Body of pancreas (tissue), 4 donors: ENCODE results near the gene ABLIM1. TPM values are rescaled to one million over a fixed set of nuclear protein-coding genes. Genes with fewer than 3 reads are reported as not detected.

Source experiments
- ATAC-seq: fragments of 150-250 bp; one replicate; pipeline ENCODE4 v1.9.1; 2016
- DNase-seq, 4 donors: peaks; one replicate each; pipeline ENCODE4 v3.0.0-alpha.2; 2019
- H3K27ac ChIP-seq, 4 donors: fragments of 200-600 bp; sonication (generic); 1 replicate in 3 of 4; 2 replicates in 1 of 4; pipeline versions ENCODE4 v1.5.1 to v1.6.1; 2016 to 2019; ENCODE audit warnings: mild to moderate bottlenecking in 1 of 4, mixed read lengths in 1 of 4, moderate library complexity in 1 of 4
- H3K27me3 ChIP-seq, 2 donors: fragments of 200-600 bp; sonication (generic); one replicate each; pipeline ENCODE4 v1.6.0; 2016; ENCODE audit warnings: mild to moderate bottlenecking in 1 of 2
- H3K36me3 ChIP-seq, 2 donors: fragments of 200-600 bp; sonication (generic); replicated peaks in 1 of 2; 2 replicates each; pipeline ENCODE4 v1.5.1; 2016; ENCODE audit warnings: low read depth in 2 of 2; ENCODE audit not compliant: insufficient read depth in 1 of 2
- H3K4me1 ChIP-seq: fragments of 200-600 bp; sonication (generic); one replicate; pipeline ENCODE4 v1.6.0; 2016
- H3K4me3 ChIP-seq, 2 donors: fragments of 200-600 bp; sonication (generic); 1 replicate in 1 of 2; 2 replicates in 1 of 2; pipeline ENCODE4 v1.5.1; 2016 to 2019
- H3K9me3 ChIP-seq, 3 donors: fragments of 200-600 bp; sonication (generic); 1 replicate in 2 of 3; 2 replicates in 1 of 3; pipeline ENCODE4 v1.5.1; 2016
- POLR2A ChIP-seq, 3 donors: fragments of 450-650 bp; IDR thresholded peaks; one replicate each; pipeline ENCODE4 v1.6.1; 2016; ENCODE audit warnings: antibody characterized with exemption in 3 of 3, mild to moderate bottlenecking in 2 of 3
- WGBS, 2 donors: methylation state at CpG; one replicate each; pipeline ENCODE4 v1.1.5; 2017; 5-methylcytosine and 5-hydroxymethylcytosine counted together
- intact Hi-C: fragments of 100-400 bp; cut with DNase I; formaldehyde crosslinking; loops from one replicate; pipeline ENCODE4 v1.15.1; 2023
- total RNA-seq, 2 donors: library from RNA; depleted of rRNA; stranded (reverse); fragments of >200 nt; gene quantifications; one replicate each; pipeline ENCODE4 v1.1.0, GENCODE V29; 2016
- TF ChIP-seq, protein P1 (sequence below), 7 experiments: fragments of 450-650 bp in 4 of 7; fragments of 200-600 bp in 3 of 7; sonication (generic) in 3 of 7; IDR thresholded peaks; one replicate each; pipeline ENCODE4 v1.5.1; 2016 to 2019; ENCODE audit warnings: antibody characterized with exemption in 7 of 7

ABLIM1 gene
- total RNA-seq, 2 donors from 2014 or later, result 34.6 to 54.7 TPM

DNA sequence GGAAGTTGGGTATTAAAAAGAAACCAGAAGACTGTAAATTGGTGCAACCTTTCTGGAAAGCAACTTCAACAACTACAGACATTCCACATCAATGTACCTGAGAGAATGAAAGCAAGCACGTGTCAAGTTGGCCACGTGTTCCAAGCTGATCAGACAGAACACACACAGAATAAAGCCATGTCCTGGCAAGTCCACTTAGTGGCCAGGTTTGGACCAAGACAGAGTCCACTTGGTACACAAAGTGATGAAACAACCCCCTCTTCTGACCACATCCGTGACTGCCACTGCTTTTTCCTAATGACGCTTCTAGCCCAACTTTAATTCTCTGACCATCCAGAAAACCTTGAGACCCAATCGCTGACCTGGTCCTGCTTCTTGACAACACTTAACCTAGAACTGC, 109.4 kb downstream of the ABLIM1 start:
- Histone ChIP-seq H3K36me3 (peaks cover 0 to 1% of the 10 kb centered on the region in 2 donors), H3K9me3 (no peaks in the 10 kb centered on the region), H3K27ac (no peak overlapping the region), H3K27me3 (no peaks in the 10 kb centered on the region), H3K4me1 (peaks cover 24% of the 10 kb centered on the region), H3K4me3 (no peak overlapping the region)
- no peak for TF ChIP-seq POLR2A (IDR thresholded peaks at IDR 0.05)
- TF ChIP-seq, protein P1, sequence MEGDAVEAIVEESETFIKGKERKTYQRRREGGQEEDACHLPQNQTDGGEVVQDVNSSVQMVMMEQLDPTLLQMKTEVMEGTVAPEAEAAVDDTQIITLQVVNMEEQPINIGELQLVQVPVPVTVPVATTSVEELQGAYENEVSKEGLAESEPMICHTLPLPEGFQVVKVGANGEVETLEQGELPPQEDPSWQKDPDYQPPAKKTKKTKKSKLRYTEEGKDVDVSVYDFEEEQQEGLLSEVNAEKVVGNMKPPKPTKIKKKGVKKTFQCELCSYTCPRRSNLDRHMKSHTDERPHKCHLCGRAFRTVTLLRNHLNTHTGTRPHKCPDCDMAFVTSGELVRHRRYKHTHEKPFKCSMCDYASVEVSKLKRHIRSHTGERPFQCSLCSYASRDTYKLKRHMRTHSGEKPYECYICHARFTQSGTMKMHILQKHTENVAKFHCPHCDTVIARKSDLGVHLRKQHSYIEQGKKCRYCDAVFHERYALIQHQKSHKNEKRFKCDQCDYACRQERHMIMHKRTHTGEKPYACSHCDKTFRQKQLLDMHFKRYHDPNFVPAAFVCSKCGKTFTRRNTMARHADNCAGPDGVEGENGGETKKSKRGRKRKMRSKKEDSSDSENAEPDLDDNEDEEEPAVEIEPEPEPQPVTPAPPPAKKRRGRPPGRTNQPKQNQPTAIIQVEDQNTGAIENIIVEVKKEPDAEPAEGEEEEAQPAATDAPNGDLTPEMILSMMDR (IDR thresholded peaks at IDR 0.05), result peak in 6 of 7 experiments; percentile 22 to 70 (median 66)
- WGBS, 2 donors, result 35 to 39% methylated on average over 5 of the region's 5 CpGs
- ATAC-seq (peak; percentile 48), DNase-seq (peak; percentile 51 to 68 (median 60))
- intact Hi-C loops, result loop anchor here (2.0 to 10.0 kb wide), 3 partner anchors 68 to 246 kb away; no protein-coding TSS in a partner anchor

- peak overlapping the region in 1 of 4 donors; percentile 16 for H3K27ac ChIP-seq
Measured at GRCh38 chr10:114547514-114547913, 110.6 kb downstream of the ABLIM1 start.

DNA sequence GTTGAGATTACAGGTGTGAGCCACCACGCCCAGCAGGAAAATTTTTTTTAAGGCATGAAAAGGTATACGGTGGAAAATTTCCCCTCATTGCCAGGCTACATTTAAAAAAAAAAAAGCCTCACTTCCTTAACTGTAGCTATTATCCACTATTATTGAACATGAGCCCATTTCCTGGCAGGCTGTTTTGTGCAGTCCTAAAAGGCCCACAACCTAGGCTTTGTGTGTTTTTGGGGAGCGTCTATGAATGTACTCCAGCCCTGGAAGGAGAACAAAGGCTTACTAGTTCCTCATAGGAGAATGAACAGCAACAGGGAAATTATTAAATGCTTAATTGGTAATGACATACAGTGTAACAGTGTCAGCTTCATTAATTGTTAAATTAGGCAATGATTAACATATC, 111.0 kb downstream of the ABLIM1 start:
- peak overlapping the region in 1 of 4 donors; percentile 16 for H3K27ac ChIP-seq
- intact Hi-C loops, result loop anchor here (10.0 kb wide), 2 partner anchors 242 to 248 kb away; no protein-coding TSS in a partner anchor
- TF ChIP-seq, protein P1 (IDR thresholded peaks at IDR 0.05), result no peak
- TF ChIP-seq POLR2A (IDR thresholded peaks at IDR 0.05), result no peak

More at GRCh38 chr10:114547514-114547913, 110.6 kb downstream of the ABLIM1 start:
- Histone ChIP-seq H3K4me1 (peaks cover 24% of the 10 kb centered on the region), H3K4me3 (no peak overlapping the region), H3K27me3 (no peaks in the 10 kb centered on the region), H3K9me3 (no peaks in the 10 kb centered on the region), H3K36me3 (peaks cover 0 to 2% of the 10 kb centered on the region in 2 donors)
- intact Hi-C loops, result loop anchor here (10.0 kb wide), 2 partner anchors 243 to 247 kb away; no protein-coding TSS in a partner anchor
- DNase-seq, result peak in 1 of 4 donors; percentile 11
- TF ChIP-seq POLR2A (IDR thresholded peaks at IDR 0.05), result no peak
- TF ChIP-seq, protein P1 (IDR thresholded peaks at IDR 0.05), result no peak
- WGBS, 2 donors, result 84 to 87% methylated on average over 14 of the region's 14 CpGs
- ATAC-seq, result no peak

GRCh38 chr10:114545819-114546218, 112.3 kb downstream of the ABLIM1 start:
- WGBS, 2 donors, result 96 to 97% methylated on average over 5 of the region's 5 CpGs
- DNase-seq, result no peak
- intact Hi-C loops, result loop anchor here (10.0 kb wide), 2 partner anchors 241 to 249 kb away; no protein-coding TSS in a partner anchor
- no peak for ATAC-seq
- Histone ChIP-seq H3K4me1 (peaks cover 8% of the 10 kb centered on the region), H3K9me3 (no peaks in the 10 kb centered on the region), H3K36me3 (peaks cover 0 to 2% of the 10 kb centered on the region in 2 donors), H3K27ac (no peak overlapping the region), H3K4me3 (no peak overlapping the region), H3K27me3 (no peaks in the 10 kb centered on the region)
- TF ChIP-seq, protein P1 (IDR thresholded peaks at IDR 0.05), result no peak
- no peak for TF ChIP-seq POLR2A (IDR thresholded peaks at IDR 0.05)

More for the DNA sequence above, 111.0 kb downstream of the ABLIM1 start:
- no peak for DNase-seq
- Histone ChIP-seq H3K4me3 (no peak overlapping the region), H3K9me3 (no peaks in the 10 kb centered on the region), H3K36me3 (peaks cover 0 to 2% of the 10 kb centered on the region in 2 donors), H3K4me1 (peaks cover 20% of the 10 kb centered on the region), H3K27me3 (no peaks in the 10 kb centered on the region)
- WGBS, 2 donors, result 73% methylated on average over 3 of the region's 3 CpGs
- ATAC-seq, result peak; percentile 35

GRCh38 chr10:114545071-114545470, 113.0 kb downstream of the ABLIM1 start:
- DNase-seq (no peak), ATAC-seq (no peak)
- no peaks in the 10 kb centered on the region for H3K9me3 ChIP-seq
- H3K27ac ChIP-seq, result no peak overlapping the region
- H3K4me1 ChIP-seq, result peaks cover 7% of the 10 kb centered on the region
- TF ChIP-seq, protein P1 (IDR thresholded peaks at IDR 0.05), result no peak
- no peak for TF ChIP-seq POLR2A (IDR thresholded peaks at IDR 0.05)
- no peak overlapping the region for H3K4me3 ChIP-seq
- H3K36me3 ChIP-seq, result peaks cover 0 to 2% of the 10 kb centered on the region in 2 donors
- intact Hi-C loops, result loop anchor here (10.0 kb wide), 2 partner anchors 240 to 250 kb away; no protein-coding TSS in a partner anchor
- 87 to 88% methylated on average over 10 of the region's 10 CpGs for WGBS, 2 donors
- H3K27me3 ChIP-seq, result no peaks in the 10 kb centered on the region
